Thyroid gland (tissue), 4 donors: ENCODE measurements around the gene RNF151. TPM values are rescaled to one million over a fixed set of nuclear protein-coding genes. Genes with fewer than 3 reads are reported as not detected.
"Not testable (repeated sequence)": the region's sequence is repeated elsewhere in the genome, so short reads cannot be mapped to it uniquely, and the experiment has no call there.

Experiments used
- DNase-seq, 2 donors: peaks; one replicate each; pipeline ENCODE4 v3.0.0-alpha.2; 2019
- H3K27ac ChIP-seq, 3 donors: fragments of 200-600 bp; sonication (generic); 1 replicate in 2 of 3; 2 replicates in 1 of 3; pipeline ENCODE4 v1.5.1; 2016 to 2019; ENCODE audit warnings: mild to moderate bottlenecking in 1 of 3, moderate library complexity in 1 of 3
- H3K27me3 ChIP-seq: fragments of 200-600 bp; sonication (generic); one replicate; pipeline ENCODE4 v1.5.1; 2019
- H3K36me3 ChIP-seq, 2 donors: fragments of 200-600 bp; sonication (generic); one replicate each; pipeline ENCODE4 v1.5.1; 2016 to 2019
- H3K4me1 ChIP-seq, 2 donors: fragments of 200-600 bp; sonication (generic); one replicate each; pipeline ENCODE4 v1.5.1; 2017 to 2019
- H3K4me3 ChIP-seq, 3 donors: fragments of 200-600 bp; sonication (generic); replicated peaks in 1 of 3; 1 replicate in 2 of 3; 2 replicates in 1 of 3; pipeline ENCODE4 v1.5.1; 2016; ENCODE audit warnings: mild to moderate bottlenecking in 1 of 3
- H3K9me3 ChIP-seq: fragments of 200-600 bp; sonication (generic); one replicate; pipeline ENCODE4 v1.5.1; 2017
- CTCF ChIP-seq, 6 experiments: fragments of 200-600 bp in 3 of 6; fragments of 450-650 bp in 3 of 6; sonication (generic) in 3 of 6; IDR thresholded peaks; one replicate each; pipeline ENCODE4 v1.5.1; 2016 to 2019; ENCODE audit warnings: antibody characterized with exemption in 6 of 6, mild to moderate bottlenecking in 2 of 6, inconsistent platforms in 1 of 6, moderate library complexity in 1 of 6
- POLR2A ChIP-seq, 2 donors: fragments of 450-650 bp; IDR thresholded peaks; one replicate each; pipeline ENCODE4 v1.6.1; 2017; ENCODE audit warnings: antibody characterized with exemption in 2 of 2, mild to moderate bottlenecking in 2 of 2, moderate library complexity in 1 of 2
- WGBS, 2 donors: methylation state at CpG; one replicate each; pipeline ENCODE4 v1.1.5; 2017; 5-methylcytosine and 5-hydroxymethylcytosine counted together
- intact Hi-C: fragments of 100-400 bp; cut with DNase I; formaldehyde crosslinking; loops from one replicate; pipeline ENCODE4 v1.15.1; 2023
- total RNA-seq, 4 donors: library from RNA; depleted of rRNA; stranded (reverse); fragments of >200 nt; gene quantifications; one replicate each; pipeline ENCODE4 v1.2.3, GENCODE V29; 2016

The RNF151 gene
- total RNA-seq, 4 donors from 2014 or later = not detected

- 86 to 96% methylated on average over 5 to 8 of the region's 9 CpGs for WGBS, 2 donors
- Histone ChIP-seq H3K36me3 (no peaks in the 10 kb centered on the region), H3K27ac (no peak overlapping the region), H3K27me3 (no peaks in the 10 kb centered on the region), H3K9me3 (no peaks in the 10 kb centered on the region), H3K4me3 (no peak overlapping the region), H3K4me1 (peaks cover 6 to 10% of the 10 kb centered on the region in 2 donors)
- intact Hi-C loops = no loop called here
- no peak for DNase-seq
- no peak for TF ChIP-seq CTCF (IDR thresholded peaks at IDR 0.05)
- no peak for TF ChIP-seq POLR2A (IDR thresholded peaks at IDR 0.05)
These were observed 19.3 kb upstream of the RNF151 start for GRCh38 chr16:1947369-1947670.

- TF ChIP-seq CTCF (IDR thresholded peaks at IDR 0.05) = no peak
- no peak for TF ChIP-seq POLR2A (IDR thresholded peaks at IDR 0.05)
- Histone ChIP-seq H3K27me3 (no peaks in the 10 kb centered on the region), H3K27ac (no peak overlapping the region), H3K4me3 (no peak overlapping the region), H3K4me1 (no peaks in the 10 kb centered on the region), H3K36me3 (no peaks in the 10 kb centered on the region), H3K9me3 (no peaks in the 10 kb centered on the region)
- DNase-seq = no peak
- WGBS, 2 donors = 90 to 93% methylated on average over 11 of the region's 11 CpGs
- intact Hi-C loops = no loop called here
These were observed 17.1 kb upstream of the RNF151 start for GRCh38 chr16:1949507-1949906.

GRCh38 chr16:1950047-1950446 lies 16.6 kb upstream of the RNF151 start:
- H3K27ac ChIP-seq = no peak overlapping the region
- no peak for TF ChIP-seq CTCF (IDR thresholded peaks at IDR 0.05)
- TF ChIP-seq POLR2A (IDR thresholded peaks at IDR 0.05) = no peak
- intact Hi-C loops = no loop called here
- H3K36me3 ChIP-seq = no peaks in the 10 kb centered on the region
- 64 to 72% methylated on average over 7 of the region's 7 CpGs for WGBS, 2 donors
- no peak for DNase-seq
- H3K4me1 ChIP-seq = no peaks in the 10 kb centered on the region
- H3K27me3 ChIP-seq = no peaks in the 10 kb centered on the region
- no peak overlapping the region for H3K4me3 ChIP-seq
- H3K9me3 ChIP-seq = no peaks in the 10 kb centered on the region

GRCh38 chr16:1950559-1950958 lies 16.1 kb upstream of the RNF151 start:
- H3K36me3 ChIP-seq = no peaks in the 10 kb centered on the region
- intact Hi-C loops = no loop called here
- H3K27ac ChIP-seq = no peak overlapping the region
- no peaks in the 10 kb centered on the region for H3K9me3 ChIP-seq
- no peak overlapping the region for H3K4me3 ChIP-seq
- WGBS, 2 donors = 89 to 95% methylated on average over 10 to 19 of the region's 19 CpGs
- H3K4me1 ChIP-seq = no peaks in the 10 kb centered on the region
- H3K27me3 ChIP-seq = no peaks in the 10 kb centered on the region
- no peak for DNase-seq
- TF ChIP-seq CTCF (IDR thresholded peaks at IDR 0.05) (no peak), POLR2A (IDR thresholded peaks at IDR 0.05) (no peak)

- H3K9me3 ChIP-seq = no peaks in the 10 kb centered on the region
- 88 to 90% methylated on average over 13 to 15 of the region's 22 CpGs for WGBS, 2 donors
- TF ChIP-seq CTCF (IDR thresholded peaks at IDR 0.05) (no peak), POLR2A (IDR thresholded peaks at IDR 0.05) (no peak)
- H3K36me3 ChIP-seq = no peaks in the 10 kb centered on the region
- intact Hi-C loops = no loop called here
- H3K27ac ChIP-seq = no peak overlapping the region
- H3K4me1 ChIP-seq = peaks cover 0 to 1% of the 10 kb centered on the region in 2 donors
- no peaks in the 10 kb centered on the region for H3K27me3 ChIP-seq
- no peak for DNase-seq
- H3K4me3 ChIP-seq = no peak overlapping the region
These were observed 12.9 kb upstream of the RNF151 start for GRCh38 chr16:1953734-1954133.

- intact Hi-C loops, H3K4me3 ChIP-seq, H3K27ac ChIP-seq, H3K27me3 ChIP-seq, H3K9me3 ChIP-seq, DNase-seq: not testable (repeated sequence)
- WGBS, 2 donors = 83 to 86% methylated on average over 17 to 18 of the region's 22 CpGs
- Histone ChIP-seq H3K36me3 (peaks cover 6 to 12% of the 10 kb centered on the region in 2 donors), H3K4me1 (peaks cover 3 to 11% of the 10 kb centered on the region in 2 donors)
These were observed 9.1 kb upstream of the RNF151 start for GRCh38 chr16:1957434-1958142.

- H3K27me3 ChIP-seq, H3K9me3 ChIP-seq, H3K4me3 ChIP-seq, intact Hi-C loops, DNase-seq, H3K27ac ChIP-seq: not testable (repeated sequence)
- Histone ChIP-seq H3K4me1 (peaks cover 3 to 16% of the 10 kb centered on the region in 2 donors), H3K36me3 (peaks cover 6 to 15% of the 10 kb centered on the region in 2 donors)
- whole genome bisulfite sequencing, 2 donors = 59 to 84% methylated on average over 17 to 25 of the region's 30 CpGs
These were observed 8.5 kb upstream of the RNF151 start for GRCh38 chr16:1958143-1958491.
